ENCODE measurements around the gene CCDC9B.

The CCDC9B gene

GRCh38 chr15:40306908-40307307 lies 33.8 kb downstream of the CCDC9B start:
- no peak for DNase-seq

DNA sequence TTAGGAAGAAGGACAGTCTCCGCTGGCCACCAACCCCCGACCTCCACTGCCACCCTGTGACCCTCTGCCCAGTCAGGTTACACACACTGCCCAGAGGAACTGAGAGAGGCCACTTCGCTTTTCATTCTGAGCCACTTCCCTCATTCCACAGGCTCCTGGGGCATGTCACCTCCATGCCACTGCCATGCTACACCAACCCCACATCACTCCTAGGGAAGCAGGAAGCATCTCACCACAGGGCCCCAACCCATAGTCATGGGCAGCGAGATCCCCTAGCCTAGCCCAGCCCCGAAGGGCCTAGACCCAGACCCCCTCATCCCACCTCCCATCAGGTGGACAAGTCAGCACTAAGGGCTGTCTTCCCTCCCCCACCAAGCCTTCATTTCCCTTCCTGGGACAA lies 34.4 kb downstream of the CCDC9B start:
- DNase-seq = no peak

GRCh38 chr15:40305281-40305680 lies 35.5 kb downstream of the CCDC9B start:
- no peak for DNase-seq

DNA sequence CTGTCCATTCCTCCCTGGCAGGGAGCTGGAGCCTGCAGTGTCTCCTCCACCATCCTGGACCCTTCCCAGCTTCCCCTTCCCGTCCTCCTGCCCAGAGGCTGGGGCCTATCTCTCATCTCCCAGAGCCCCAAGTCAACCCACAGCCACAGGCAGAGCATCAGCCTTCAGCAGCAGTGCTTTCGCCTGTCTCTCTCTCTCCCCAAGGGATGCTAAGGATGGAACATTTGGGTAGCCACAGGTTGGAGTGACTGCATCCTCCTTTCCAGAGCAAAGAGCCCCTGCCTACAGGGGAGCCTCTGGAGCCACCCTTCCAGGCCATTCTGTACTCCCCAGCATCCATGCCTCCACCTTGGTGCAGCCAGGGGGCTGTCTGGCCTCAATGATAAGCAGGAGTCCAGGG lies 37.2 kb downstream of the CCDC9B start:
- no peak for DNase-seq

GRCh38 chr15:40302981-40303380 lies 37.8 kb downstream of the CCDC9B start:
- DNase-seq = no peak

GRCh38 chr15:40302288-40302886 lies 38.4 kb downstream of the CCDC9B start:
- DNase-seq = no peak

DNA sequence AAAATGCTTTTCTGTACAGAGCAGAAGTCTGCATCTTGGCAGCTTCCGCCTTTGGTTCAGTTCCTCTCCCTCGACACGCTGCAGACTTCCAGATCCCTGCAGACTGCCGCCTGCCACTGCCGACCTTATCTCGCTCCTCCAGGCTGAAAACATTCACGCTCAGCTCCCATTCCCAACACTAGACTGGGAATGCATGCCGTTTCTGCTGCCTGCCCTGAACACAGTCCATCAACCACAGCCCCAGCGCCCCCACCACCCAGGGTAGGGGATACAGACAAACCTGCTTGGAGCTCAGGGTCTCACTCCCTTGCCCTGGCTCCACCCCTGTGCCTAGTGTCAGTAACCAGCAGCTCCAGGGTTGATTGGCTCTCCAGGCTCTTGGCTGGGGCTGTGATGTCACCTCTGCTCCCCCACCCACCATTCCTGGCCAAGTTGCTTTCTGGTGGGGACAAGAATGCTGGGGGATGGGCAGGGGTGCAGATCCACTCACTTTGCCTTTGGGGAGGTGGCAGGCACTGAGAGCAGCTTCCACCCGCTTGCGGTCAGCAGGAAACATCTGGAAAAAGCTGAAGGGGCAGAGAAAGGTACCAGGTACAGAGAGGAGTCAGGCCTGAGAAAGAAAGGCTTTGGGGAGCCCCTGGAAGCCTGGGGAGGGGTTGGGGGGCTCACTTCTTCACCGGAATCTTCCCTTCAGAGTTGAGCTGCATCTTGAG lies 39.1 kb downstream of the CCDC9B start:
- DNase-seq = no peak

DNA sequence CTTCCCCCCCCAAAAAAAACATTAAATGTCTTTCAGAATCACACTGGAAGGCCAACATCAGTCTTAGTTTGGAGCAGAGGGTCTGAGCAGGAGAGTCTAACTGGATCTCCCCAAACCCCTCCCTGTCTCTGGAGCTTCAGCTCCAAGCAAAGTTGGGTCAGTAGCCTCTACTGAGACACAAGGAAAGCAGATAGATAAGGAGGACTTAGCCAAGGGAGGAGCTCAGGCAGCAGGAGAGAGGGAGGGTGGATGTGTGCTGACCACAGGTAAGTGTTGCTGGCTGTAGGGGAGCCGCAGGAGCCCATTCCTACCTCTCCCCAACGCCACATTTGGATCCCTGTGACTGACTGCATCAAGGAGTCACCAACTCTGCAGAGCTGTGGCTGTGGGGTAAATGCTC lies 40.0 kb downstream of the CCDC9B start:
- DNase-seq = no peak

- no peak for DNase-seq
These were observed 40.4 kb downstream of the CCDC9B start for GRCh38 chr15:40300367-40300766.

- DNase-seq = no peak
These were observed 42.4 kb downstream of the CCDC9B start for GRCh38 chr15:40298216-40298935.

DNA sequence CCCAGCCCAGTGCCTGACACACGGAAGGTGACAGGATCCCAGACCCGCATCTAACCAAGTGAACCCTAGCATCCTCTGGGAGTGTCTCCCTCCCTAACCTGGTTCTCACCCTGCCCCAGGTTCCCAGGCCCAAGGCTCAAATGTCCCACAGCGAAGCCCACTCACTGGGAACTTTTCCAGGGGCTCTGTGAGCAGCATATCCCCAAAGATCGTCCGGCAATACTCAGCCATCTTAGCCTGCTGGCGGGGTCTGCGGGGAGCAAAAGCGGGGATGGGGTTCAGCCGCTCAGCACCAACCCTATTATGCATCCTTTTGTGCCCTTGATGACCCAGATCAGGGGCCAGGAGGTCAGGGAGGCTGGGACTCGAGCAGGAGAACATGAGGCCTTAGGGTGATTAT lies 43.4 kb downstream of the CCDC9B start:
- DNase-seq = no peak

DNA sequence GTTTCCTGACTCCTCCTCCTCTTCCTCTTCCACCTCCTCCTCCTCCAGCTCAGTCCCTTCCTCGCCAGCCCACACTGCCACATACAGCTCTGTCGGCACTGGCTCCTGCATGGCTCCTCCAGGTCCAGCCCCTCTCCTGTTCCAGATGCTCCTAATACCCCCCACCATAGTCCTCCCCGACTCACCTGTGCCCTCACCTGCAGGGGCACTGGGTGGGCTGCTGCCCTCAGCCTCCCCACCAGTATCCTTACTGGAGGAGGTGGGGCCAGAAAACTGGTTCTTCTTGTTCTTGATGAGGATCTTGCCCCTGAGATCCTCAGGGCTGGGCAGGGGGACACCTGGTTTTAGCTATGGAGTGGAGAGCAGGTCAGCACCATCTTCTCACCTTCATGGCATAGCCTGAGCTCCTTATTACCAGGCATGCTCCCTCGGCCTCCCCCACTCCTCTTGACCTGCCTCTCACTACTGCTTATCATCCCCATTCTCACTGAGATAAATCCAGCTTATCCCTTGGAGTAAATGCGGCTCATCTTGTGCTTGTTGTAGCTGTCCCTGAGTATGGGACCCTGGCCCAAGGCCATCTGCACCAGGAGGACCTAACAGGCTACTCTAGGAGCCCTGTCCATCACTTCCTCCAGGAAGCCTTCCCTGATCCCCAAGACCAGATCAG lies 44.0 kb downstream of the CCDC9B start:
- DNase-seq = no peak

DNA sequence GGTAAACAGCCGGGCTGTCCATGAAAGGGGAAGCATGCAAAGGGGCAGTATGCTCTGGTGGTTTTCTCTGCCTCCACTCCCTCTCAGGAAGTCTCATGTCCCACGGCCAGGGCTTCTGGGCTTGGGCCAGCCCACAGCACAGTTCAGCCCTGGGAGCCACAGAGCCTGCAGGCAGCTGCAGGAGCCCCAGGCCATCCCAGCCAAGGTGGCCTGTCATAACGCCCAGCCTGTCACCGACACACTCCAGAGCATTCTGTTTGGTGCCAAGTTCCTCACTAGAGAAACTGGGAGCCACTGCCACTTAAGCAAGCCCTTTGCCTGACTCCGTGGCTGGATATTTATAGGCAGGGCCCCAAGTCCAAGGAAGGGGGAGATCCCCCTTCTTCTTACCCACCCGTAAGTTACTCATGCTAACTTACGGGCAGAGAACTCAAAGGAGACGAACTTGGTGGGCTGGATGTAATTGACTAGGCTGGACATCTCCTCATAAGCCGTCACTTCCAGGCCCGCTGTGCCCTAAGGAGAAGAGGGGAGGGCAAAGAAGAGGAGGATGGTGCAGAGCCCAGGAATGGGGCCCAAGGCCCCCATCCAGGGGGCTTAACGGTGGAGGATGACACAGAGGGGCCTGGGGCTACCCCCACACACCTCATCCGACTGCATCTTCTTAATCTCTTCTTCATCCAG lies 44.7 kb downstream of the CCDC9B start:
- no peak for DNase-seq

- DNase-seq = no peak
These were observed 45.4 kb downstream of the CCDC9B start for GRCh38 chr15:40295297-40295696.

- no peak for DNase-seq
These were observed 46.5 kb downstream of the CCDC9B start for GRCh38 chr15:40293905-40294895.

DNA sequence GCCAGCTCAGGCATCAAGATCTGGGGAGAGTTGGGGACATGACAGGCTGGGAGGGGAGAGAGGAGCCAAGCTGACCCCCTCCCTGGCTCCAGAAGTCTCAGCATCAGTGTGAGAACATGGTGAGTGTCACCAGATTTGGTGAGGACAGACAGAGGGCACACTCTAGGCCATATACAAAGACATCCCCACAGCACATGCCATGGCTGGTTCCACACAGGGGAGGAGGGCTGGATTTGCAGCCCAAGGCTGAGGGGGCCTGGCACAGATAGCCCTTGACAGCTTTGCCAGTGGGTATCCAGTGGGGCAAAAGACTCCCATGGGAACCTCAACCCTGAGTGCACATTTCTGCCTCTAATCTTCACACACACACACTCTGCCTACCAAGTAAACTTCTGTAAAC lies 47.7 kb downstream of the CCDC9B start:
- no peak for DNase-seq

GRCh38 chr15:40292246-40292645 lies 48.5 kb downstream of the CCDC9B start:
- DNase-seq = no peak

GRCh38 chr15:40290918-40291574 lies 49.7 kb downstream of the CCDC9B start:
- no peak for DNase-seq

DNA sequence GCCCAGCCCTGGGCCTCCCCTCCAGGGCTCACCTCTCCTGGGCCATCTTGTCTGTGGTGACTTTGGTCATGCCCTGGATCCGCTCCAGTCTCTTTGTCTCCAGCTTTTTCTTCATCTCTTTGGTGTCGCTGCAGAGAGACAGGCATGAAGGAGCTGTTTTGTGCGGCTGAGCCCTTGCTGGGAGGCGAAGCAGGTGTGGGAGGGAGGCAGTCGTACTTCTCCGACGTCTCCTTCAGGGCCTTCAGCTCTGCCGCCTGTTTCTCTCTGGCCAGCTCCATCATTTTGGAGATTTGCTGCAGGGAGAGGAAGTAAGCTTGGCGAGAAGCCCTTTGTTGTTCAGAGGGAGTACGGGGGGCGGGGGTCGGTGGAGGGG lies 50.2 kb downstream of the CCDC9B start:
- no peak for DNase-seq

GRCh38 chr15:40289140-40289775 lies 51.5 kb downstream of the CCDC9B start:
- no peak for DNase-seq

- no peak for DNase-seq
These were observed 52.8 kb downstream of the CCDC9B start for GRCh38 chr15:40287968-40288367.
